ENCODE measurements around the gene HHIP.

GRCh38 chr4:144785961-144786360, 140.0 kb downstream of the HHIP start:
- TF ChIP-seq CTCF (IDR thresholded peaks at IDR 0.05; ENCODE audit: low read depth, low read length, missing input control) (no peak), ZBTB33 (IDR thresholded peaks at IDR 0.05) (no peak), REST (IDR thresholded peaks at IDR 0.05) (no peak), MAX (IDR thresholded peaks at IDR 0.05) (no peak), EGR1 (IDR thresholded peaks at IDR 0.05; ENCODE audit: low read depth in 2 of 2) (no peak), YY1 (IDR thresholded peaks at IDR 0.05) (no peak), FOXA2 (IDR thresholded peaks at IDR 0.05) (no peak), TAF1 (conservative IDR thresholded peaks at IDR 0.05) (no peak)
